Measurements from ENCODE around the gene PUM1. TPM values are rescaled to one million over a fixed set of nuclear protein-coding genes. Genes with fewer than 3 reads are reported as not detected.

The PUM1 gene
- total RNA-seq, 1 donor from 2014 or later, result 105 TPM

GRCh38 chr1:30930631-30931173 is 134.8 kb downstream of the PUM1 start:
- peaks cover 19% of the 10 kb centered on the region for H3K36me3 Mint-ChIP-seq (ENCODE audit: low read depth)
- TF ChIP-seq CTCF (IDR thresholded peaks at IDR 0.05), result no peak
- peaks cover 40% of the 10 kb centered on the region for H3K4me1 Mint-ChIP-seq (ENCODE audit: low read depth)
- H3K27ac Mint-ChIP-seq (ENCODE audit: unreplicated experiment), result no peak overlapping the region
- no peaks in the 10 kb centered on the region for H3K9me3 Mint-ChIP-seq (ENCODE audit: low read depth)
- DNase-seq (ENCODE audit: low spot score), result no peak
- no peaks in the 10 kb centered on the region for H3K27me3 Mint-ChIP-seq (ENCODE audit: low read depth)
- H3K4me3 Mint-ChIP-seq (ENCODE audit: unreplicated experiment), result no peak overlapping the region

- H3K4me3 Mint-ChIP-seq (ENCODE audit: unreplicated experiment), result no peak overlapping the region
- DNase-seq (ENCODE audit: low spot score), result no peak
- H3K27me3 Mint-ChIP-seq (ENCODE audit: low read depth), result no peaks in the 10 kb centered on the region
- no peak for TF ChIP-seq CTCF (IDR thresholded peaks at IDR 0.05)
- peaks cover 38% of the 10 kb centered on the region for H3K4me1 Mint-ChIP-seq (ENCODE audit: low read depth)
- no peak overlapping the region for H3K27ac Mint-ChIP-seq (ENCODE audit: unreplicated experiment)
- peaks cover 16% of the 10 kb centered on the region for H3K36me3 Mint-ChIP-seq (ENCODE audit: low read depth)
- H3K9me3 Mint-ChIP-seq (ENCODE audit: low read depth), result no peaks in the 10 kb centered on the region
These were observed 135.5 kb downstream of the PUM1 start for GRCh38 chr1:30929944-30930525.

GRCh38 chr1:30929135-30929889 is 136.2 kb downstream of the PUM1 start:
- no peak overlapping the region for H3K4me3 Mint-ChIP-seq (ENCODE audit: unreplicated experiment)
- peaks cover 10% of the 10 kb centered on the region for H3K36me3 Mint-ChIP-seq (ENCODE audit: low read depth)
- no peaks in the 10 kb centered on the region for H3K9me3 Mint-ChIP-seq (ENCODE audit: low read depth)
- peaks cover 31% of the 10 kb centered on the region for H3K4me1 Mint-ChIP-seq (ENCODE audit: low read depth)
- no peaks in the 10 kb centered on the region for H3K27me3 Mint-ChIP-seq (ENCODE audit: low read depth)
- H3K27ac Mint-ChIP-seq (ENCODE audit: unreplicated experiment), result peak overlapping the region; percentile 33
- no peak for DNase-seq (ENCODE audit: low spot score)
- peak; percentile 86 for TF ChIP-seq CTCF (IDR thresholded peaks at IDR 0.05)

GRCh38 chr1:30928789-30929134 is 136.8 kb downstream of the PUM1 start:
- Mint-ChIP-seq H3K36me3 (ENCODE audit: low read depth) (peaks cover 8% of the 10 kb centered on the region), H3K9me3 (ENCODE audit: low read depth) (no peaks in the 10 kb centered on the region), H3K27me3 (ENCODE audit: low read depth) (no peaks in the 10 kb centered on the region), H3K4me3 (ENCODE audit: unreplicated experiment) (no peak overlapping the region), H3K27ac (ENCODE audit: unreplicated experiment) (no peak overlapping the region), H3K4me1 (ENCODE audit: low read depth) (peaks cover 26% of the 10 kb centered on the region)
- no peak for TF ChIP-seq CTCF (IDR thresholded peaks at IDR 0.05)
- no peak for DNase-seq (ENCODE audit: low spot score)

- Mint-ChIP-seq H3K4me1 (ENCODE audit: low read depth) (peaks cover 28% of the 10 kb centered on the region), H3K27me3 (ENCODE audit: low read depth) (no peaks in the 10 kb centered on the region), H3K27ac (ENCODE audit: unreplicated experiment) (no peak overlapping the region), H3K36me3 (ENCODE audit: low read depth) (peaks cover 4% of the 10 kb centered on the region), H3K4me3 (ENCODE audit: unreplicated experiment) (no peak overlapping the region), H3K9me3 (ENCODE audit: low read depth) (no peaks in the 10 kb centered on the region)
- no peak for DNase-seq (ENCODE audit: low spot score)
- no peak for TF ChIP-seq CTCF (IDR thresholded peaks at IDR 0.05)
These were observed 137.3 kb downstream of the PUM1 start for GRCh38 chr1:30928171-30928570.

Measured in chondrocyte (in vitro differentiated cells).